Trophoblast cell (in vitro differentiated cells and primary cell): ENCODE results near the gene SLC12A4.
A peak's percentile ranks its signal among the peaks of the same experiment; 100 is the strongest.

ENCODE experiments used
- DNase-seq, 2 donors: peaks; one replicate each; pipeline ENCODE4 v3.0.0-alpha.2; 2016
- H2AFZ ChIP-seq: 2 replicates; pipeline ENCODE4 v1.6.1; 2013; ENCODE audit warnings: low read length, moderate library complexity, mild to moderate bottlenecking; ENCODE audit not compliant: insufficient read depth, poor library complexity
- H2AK5ac ChIP-seq: 2 replicates; pipeline ENCODE4 v1.6.1; 2013; ENCODE audit warnings: mild to moderate bottlenecking, low read length
- H2BK120ac ChIP-seq: 2 replicates; pipeline ENCODE4 v1.6.1; 2013; ENCODE audit warnings: low read length, mild to moderate bottlenecking, moderate library complexity; ENCODE audit not compliant: insufficient read depth, poor library complexity
- H2BK12ac ChIP-seq: 2 replicates; pipeline ENCODE4 v1.6.1; 2013; ENCODE audit warnings: mild to moderate bottlenecking, low read length, moderate library complexity
- H2BK5ac ChIP-seq: 2 replicates; pipeline ENCODE4 v1.6.1; 2013; ENCODE audit warnings: low read length, low read depth, moderate library complexity, mild to moderate bottlenecking; ENCODE audit not compliant: poor library complexity
- H3K14ac ChIP-seq: 2 replicates; pipeline ENCODE4 v1.6.1; 2013; ENCODE audit warnings: mild to moderate bottlenecking, low read length
- H3K18ac ChIP-seq: 2 replicates; pipeline ENCODE4 v1.6.1; 2013; ENCODE audit warnings: mild to moderate bottlenecking, low read length
- H3K23ac ChIP-seq: 2 replicates; pipeline ENCODE4 v1.6.1; 2013; ENCODE audit warnings: low read length
- H3K27ac ChIP-seq: 2 replicates; pipeline ENCODE4 v1.5.1; 2013; ENCODE audit warnings: low read depth, mild to moderate bottlenecking, inconsistent platforms, low read length, moderate library complexity
- H3K27me3 ChIP-seq: 2 replicates; pipeline ENCODE4 v1.6.1; 2013; ENCODE audit warnings: inconsistent platforms, mild to moderate bottlenecking, low read length, moderate library complexity; ENCODE audit not compliant: insufficient read depth
- H3K36me3 ChIP-seq, 2 experiments: 1 replicate in 1 of 2; 2 replicates in 1 of 2; pipeline ENCODE4 v1.6.1; 2013; ENCODE audit warnings: low read length in 2 of 2, mild to moderate bottlenecking in 2 of 2, moderate library complexity in 1 of 2; ENCODE audit not compliant: insufficient read depth in 2 of 2, control insufficient read depth in 1 of 2
- H3K4ac ChIP-seq: 2 replicates; pipeline ENCODE4 v1.6.1; 2013; ENCODE audit warnings: low read depth, mild to moderate bottlenecking, low read length, moderate library complexity
- H3K4me1 ChIP-seq, 2 experiments: 1 replicate in 1 of 2; 2 replicates in 1 of 2; pipeline ENCODE4 v1.6.1; 2013; ENCODE audit warnings: low read length in 2 of 2, mild to moderate bottlenecking in 2 of 2, moderate library complexity in 1 of 2; ENCODE audit not compliant: insufficient read depth in 2 of 2, control insufficient read depth in 1 of 2
- H3K4me2 ChIP-seq: 2 replicates; pipeline ENCODE4 v1.6.1; 2013; ENCODE audit warnings: inconsistent platforms, mild to moderate bottlenecking, low read length, moderate library complexity
- H3K4me3 ChIP-seq: 2 replicates; pipeline ENCODE4 v1.5.1; 2013; ENCODE audit warnings: mild to moderate bottlenecking, low read depth, low read length, inconsistent platforms
- H3K79me1 ChIP-seq: one replicate; pipeline ENCODE4 v1.6.1; 2013; ENCODE audit warnings: low read length
- H3K79me2 ChIP-seq: 2 replicates; pipeline ENCODE4 v1.6.1; 2013; ENCODE audit warnings: low read length, mild to moderate bottlenecking; ENCODE audit not compliant: control insufficient read depth, insufficient read depth, poor library complexity
- H3K9ac ChIP-seq: 2 replicates; pipeline ENCODE4 v1.6.1; 2013; ENCODE audit warnings: mild to moderate bottlenecking, low read length
- H3K9me3 ChIP-seq: 2 replicates; pipeline ENCODE4 v1.6.1; 2013; ENCODE audit warnings: low read depth, mild to moderate bottlenecking, control low read depth, inconsistent platforms, low read length; ENCODE audit not compliant: insufficient read depth
- H4K12ac ChIP-seq: 2 replicates; pipeline ENCODE4 v1.6.1; 2013; ENCODE audit warnings: low read depth, mild to moderate bottlenecking, low read length, moderate library complexity
- H4K8ac ChIP-seq: 2 replicates; pipeline ENCODE4 v1.6.1; 2013; ENCODE audit warnings: low read depth, mild to moderate bottlenecking, low read length, moderate library complexity
- H4K91ac ChIP-seq: one replicate; pipeline ENCODE4 v1.6.1; 2013; ENCODE audit warnings: low read depth, mild to moderate bottlenecking, low read length, moderate library complexity
- WGBS: extraction: QIAGEN DNeasy Blood & Tissue Kit; methylation state at CpG from one replicate; pipeline ENCODE4 v1.1.7; 2013; ENCODE audit warnings: missing lambda C conversion rate; ENCODE audit not compliant: insufficient read length, insufficient coverage; ENCODE audit errors: extremely low coverage; 5-methylcytosine and 5-hydroxymethylcytosine counted together

SLC12A4 gene

GRCh38 chr16:67948015-67948414 is 20.4 kb downstream of the SLC12A4 start:
- H4K8ac ChIP-seq = no peak overlapping the region
- no peak overlapping the region for H2BK120ac ChIP-seq
- H3K14ac ChIP-seq = no peak overlapping the region
- no peak overlapping the region for H3K27ac ChIP-seq
- no peak for DNase-seq
- no peaks in the 10 kb centered on the region for H3K4me1 ChIP-seq
- peaks cover 96 to 98% of the 10 kb centered on the region in 2 experiments for H3K36me3 ChIP-seq
- H2BK12ac ChIP-seq = no peak overlapping the region
- peaks cover 4% of the 10 kb centered on the region for H3K9me3 ChIP-seq
- no peak overlapping the region for H3K18ac ChIP-seq
- no peaks in the 10 kb centered on the region for H3K27me3 ChIP-seq
- H3K79me1 ChIP-seq = no peaks in the 10 kb centered on the region
- no peak overlapping the region for H2BK5ac ChIP-seq
- H3K4ac ChIP-seq = no peak overlapping the region
- H3K23ac ChIP-seq = no peak overlapping the region
- no peaks in the 10 kb centered on the region for H3K79me2 ChIP-seq
- no peak overlapping the region for H3K9ac ChIP-seq
- no peak overlapping the region for H2AK5ac ChIP-seq
- H3K4me2 ChIP-seq = no peak overlapping the region
- WGBS = no CpG with 5 or more reads among the region's 15 CpGs
- H4K91ac ChIP-seq = no peak overlapping the region
- H2AFZ ChIP-seq = no peak overlapping the region
- H4K12ac ChIP-seq = no peak overlapping the region
- no peak overlapping the region for H3K4me3 ChIP-seq

- DNase-seq = no peak
- no peak overlapping the region for H2BK12ac ChIP-seq
- H2AFZ ChIP-seq = no peak overlapping the region
- no peak overlapping the region for H4K12ac ChIP-seq
- no peak overlapping the region for H2AK5ac ChIP-seq
- no peaks in the 10 kb centered on the region for H3K4me1 ChIP-seq
- H3K4me2 ChIP-seq = no peak overlapping the region
- H3K14ac ChIP-seq = no peak overlapping the region
- WGBS = no CpG with 5 or more reads among the region's 28 CpGs
- H2BK5ac ChIP-seq = no peak overlapping the region
- H3K79me2 ChIP-seq = no peaks in the 10 kb centered on the region
- H3K36me3 ChIP-seq = peaks cover 98 to 99% of the 10 kb centered on the region in 2 experiments
- H3K9ac ChIP-seq = no peak overlapping the region
- H2BK120ac ChIP-seq = no peak overlapping the region
- H4K8ac ChIP-seq = no peak overlapping the region
- peaks cover 6% of the 10 kb centered on the region for H3K9me3 ChIP-seq
- H3K4ac ChIP-seq = no peak overlapping the region
- no peaks in the 10 kb centered on the region for H3K79me1 ChIP-seq
- H4K91ac ChIP-seq = no peak overlapping the region
- H3K27ac ChIP-seq = no peak overlapping the region
- no peak overlapping the region for H3K23ac ChIP-seq
- no peak overlapping the region for H3K4me3 ChIP-seq
- no peaks in the 10 kb centered on the region for H3K27me3 ChIP-seq
- H3K18ac ChIP-seq = peak overlapping the region; percentile 6
Measured at GRCh38 chr16:67946966-67947558, 21.4 kb downstream of the SLC12A4 start.

- no peak overlapping the region for H3K27ac ChIP-seq
- H4K8ac ChIP-seq = no peak overlapping the region
- no CpG with 5 or more reads among the region's 20 CpGs for WGBS
Measured at GRCh38 chr16:67946128-67946569, 22.3 kb downstream of the SLC12A4 start.

GRCh38 chr16:67945392-67945933 is 23.0 kb downstream of the SLC12A4 start:
- Histone ChIP-seq H2BK5ac (no peak overlapping the region), H3K18ac (no peak overlapping the region), H4K8ac (no peak overlapping the region), H3K9ac (no peak overlapping the region), H3K27ac (no peak overlapping the region), H3K27me3 (no peaks in the 10 kb centered on the region), H3K4me3 (no peak overlapping the region), H2BK120ac (no peak overlapping the region), H3K79me1 (no peaks in the 10 kb centered on the region), H3K4ac (no peak overlapping the region), H3K4me2 (no peak overlapping the region), H3K23ac (no peak overlapping the region), H4K12ac (no peak overlapping the region), H2AK5ac (no peak overlapping the region), H3K36me3 (peaks cover 92 to 94% of the 10 kb centered on the region in 2 experiments), H3K14ac (no peak overlapping the region), H3K9me3 (peaks cover 6% of the 10 kb centered on the region), H2AFZ (no peak overlapping the region), H3K79me2 (no peaks in the 10 kb centered on the region), H3K4me1 (no peaks in the 10 kb centered on the region), H2BK12ac (no peak overlapping the region), H4K91ac (no peak overlapping the region)
- WGBS = no CpG with 5 or more reads among the region's 24 CpGs
- no peak for DNase-seq

More at GRCh38 chr16:67946128-67946569, 22.3 kb downstream of the SLC12A4 start:
- no peaks in the 10 kb centered on the region for H3K79me1 ChIP-seq
- H3K23ac ChIP-seq = no peak overlapping the region
- peaks cover 98% of the 10 kb centered on the region in 2 experiments for H3K36me3 ChIP-seq
- no peak overlapping the region for H4K12ac ChIP-seq
- H2AFZ ChIP-seq = no peak overlapping the region
- H3K27me3 ChIP-seq = no peaks in the 10 kb centered on the region
- no peak overlapping the region for H3K9ac ChIP-seq
- H2BK12ac ChIP-seq = no peak overlapping the region
- no peak overlapping the region for H2BK5ac ChIP-seq
- no peak overlapping the region for H3K18ac ChIP-seq
- no peak overlapping the region for H3K4ac ChIP-seq
- H2BK120ac ChIP-seq = no peak overlapping the region
- no peak overlapping the region for H3K4me3 ChIP-seq
- H3K9me3 ChIP-seq = peaks cover 6% of the 10 kb centered on the region
- H3K14ac ChIP-seq = no peak overlapping the region
- H3K4me2 ChIP-seq = no peak overlapping the region
- H3K4me1 ChIP-seq = no peaks in the 10 kb centered on the region
- DNase-seq = no peak
- no peaks in the 10 kb centered on the region for H3K79me2 ChIP-seq
- no peak overlapping the region for H2AK5ac ChIP-seq
- H4K91ac ChIP-seq = no peak overlapping the region
